ENCODE results near the gene SHROOM2. TPM values are rescaled to one million over a fixed set of nuclear protein-coding genes. Genes with fewer than 3 reads are reported as not detected.

SHROOM2 gene
- total and polyA plus RNA-seq, 9 donors: 7.6 to 16.8 (median 11.7) TPM

- intact Hi-C loops (cut with DNase I): no loop called here
- no peak for DNase-seq
- H3K4me1 ChIP-seq (ENCODE audit: insufficient read depth): peaks cover 4% of the 10 kb centered on the region
- H3K9me3 ChIP-seq: no peaks in the 10 kb centered on the region
- H3K27me3 ChIP-seq: no peaks in the 10 kb centered on the region
- no peak for TF ChIP-seq POLR2A (IDR thresholded peaks at IDR 0.05)
- TF ChIP-seq EP300 (IDR thresholded peaks at IDR 0.05): no peak
- TF ChIP-seq, protein P1, sequence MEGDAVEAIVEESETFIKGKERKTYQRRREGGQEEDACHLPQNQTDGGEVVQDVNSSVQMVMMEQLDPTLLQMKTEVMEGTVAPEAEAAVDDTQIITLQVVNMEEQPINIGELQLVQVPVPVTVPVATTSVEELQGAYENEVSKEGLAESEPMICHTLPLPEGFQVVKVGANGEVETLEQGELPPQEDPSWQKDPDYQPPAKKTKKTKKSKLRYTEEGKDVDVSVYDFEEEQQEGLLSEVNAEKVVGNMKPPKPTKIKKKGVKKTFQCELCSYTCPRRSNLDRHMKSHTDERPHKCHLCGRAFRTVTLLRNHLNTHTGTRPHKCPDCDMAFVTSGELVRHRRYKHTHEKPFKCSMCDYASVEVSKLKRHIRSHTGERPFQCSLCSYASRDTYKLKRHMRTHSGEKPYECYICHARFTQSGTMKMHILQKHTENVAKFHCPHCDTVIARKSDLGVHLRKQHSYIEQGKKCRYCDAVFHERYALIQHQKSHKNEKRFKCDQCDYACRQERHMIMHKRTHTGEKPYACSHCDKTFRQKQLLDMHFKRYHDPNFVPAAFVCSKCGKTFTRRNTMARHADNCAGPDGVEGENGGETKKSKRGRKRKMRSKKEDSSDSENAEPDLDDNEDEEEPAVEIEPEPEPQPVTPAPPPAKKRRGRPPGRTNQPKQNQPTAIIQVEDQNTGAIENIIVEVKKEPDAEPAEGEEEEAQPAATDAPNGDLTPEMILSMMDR (IDR thresholded peaks at IDR 0.05): no peak
- H3K27ac ChIP-seq: no peak overlapping the region
- 74 to 82% (median 74%) methylated on average over 5 of the region's 5 CpGs for WGBS, 3 donors
- H3K4me3 ChIP-seq: no peak overlapping the region
- no peaks in the 10 kb centered on the region for H3K36me3 ChIP-seq
Observed at GRCh38 chrX:9903146-9903545, 116.9 kb downstream of the SHROOM2 start.

- intact Hi-C loops (cut with DNase I): no loop called here
Observed at GRCh38 chrX:9905288-9905687, 119.1 kb downstream of the SHROOM2 start.

GRCh38 chrX:9905721-9906120 is 119.5 kb downstream of the SHROOM2 start:
- WGBS, 3 donors: 84 to 89% (median 88%) methylated on average over 5 of the region's 5 CpGs
- TF ChIP-seq POLR2A (IDR thresholded peaks at IDR 0.05): no peak
- TF ChIP-seq, protein P1 (IDR thresholded peaks at IDR 0.05): no peak
- no peak for TF ChIP-seq EP300 (IDR thresholded peaks at IDR 0.05)
- Histone ChIP-seq H3K9me3 (no peaks in the 10 kb centered on the region), H3K4me3 (no peak overlapping the region), H3K36me3 (no peaks in the 10 kb centered on the region), H3K4me1 (ENCODE audit: insufficient read depth) (peaks cover 2% of the 10 kb centered on the region), H3K27ac (no peak overlapping the region), H3K27me3 (no peaks in the 10 kb centered on the region)
- intact Hi-C loops (cut with DNase I): no loop called here
- no peak for DNase-seq

More at GRCh38 chrX:9905288-9905687, 119.1 kb downstream of the SHROOM2 start:
- H3K4me3 ChIP-seq: no peak overlapping the region
- H3K9me3 ChIP-seq: no peaks in the 10 kb centered on the region
- WGBS, 3 donors: 39 to 49% (median 40%) methylated on average over 17 of the region's 17 CpGs
- H3K4me1 ChIP-seq (ENCODE audit: insufficient read depth): peaks cover 2% of the 10 kb centered on the region
- H3K27ac ChIP-seq: no peak overlapping the region
- no peak for TF ChIP-seq EP300 (IDR thresholded peaks at IDR 0.05)
- TF ChIP-seq POLR2A (IDR thresholded peaks at IDR 0.05): no peak
- TF ChIP-seq, protein P1 (IDR thresholded peaks at IDR 0.05): no peak
- no peaks in the 10 kb centered on the region for H3K27me3 ChIP-seq
- peak in 3 of 5 donors; percentile 36 to 63 (median 46) for DNase-seq
- H3K36me3 ChIP-seq: no peaks in the 10 kb centered on the region

- H3K4me3 ChIP-seq: no peak overlapping the region
- intact Hi-C loops (cut with DNase I): no loop called here
- no peak for DNase-seq
- H3K27me3 ChIP-seq: no peaks in the 10 kb centered on the region
- H3K36me3 ChIP-seq: no peaks in the 10 kb centered on the region
- TF ChIP-seq, protein P1 (IDR thresholded peaks at IDR 0.05): no peak
- TF ChIP-seq EP300 (IDR thresholded peaks at IDR 0.05) (no peak), POLR2A (IDR thresholded peaks at IDR 0.05) (no peak)
- WGBS, 3 donors: 82 to 84% (median 84%) methylated on average over 10 of the region's 10 CpGs
- peaks cover 2% of the 10 kb centered on the region for H3K4me1 ChIP-seq (ENCODE audit: insufficient read depth)
- H3K9me3 ChIP-seq: no peaks in the 10 kb centered on the region
- no peak overlapping the region for H3K27ac ChIP-seq
Observed at GRCh38 chrX:9906919-9907318, 120.7 kb downstream of the SHROOM2 start.
